B cell (primary cell): ENCODE results near the gene MAGOHB. TPM values are rescaled to one million over a fixed set of nuclear protein-coding genes. Genes with fewer than 3 reads are reported as not detected.

Source experiments
- ATAC-seq: fragments of 200-7000 bp; cut with Tn5 transposase; one replicate; pipeline ENCODE4 v1.10.0; 2021; ENCODE audit warnings: low read depth, mild to moderate bottlenecking, moderate number of reproducible peaks, moderate library complexity
- CTCF ChIA-PET: fragments of 350-600 bp; sonication (Branson Sonifier 250); formaldehyde crosslinking; loops from one replicate; lab custom pipeline; 2021; ENCODE audit warnings: antibody characterized with exemption, inconsistent platforms; lab: Charles Lee
- POLR2A ChIA-PET: fragments of 350-600 bp; sonication (Branson Sonifier 250); formaldehyde crosslinking; loops from one replicate; lab custom pipeline; 2021; ENCODE audit warnings: antibody characterized with exemption; lab: Charles Lee
- DNase-seq: peaks from one replicate; pipeline ENCODE4 v3.0.0; 2013
- H2AFZ ChIP-seq: 2 replicates; pipeline ENCODE4 v1.6.1; 2012; ENCODE audit warnings: mild to moderate bottlenecking, low read depth, low read length; ENCODE audit not compliant: insufficient read depth, poor library complexity, severe bottlenecking
- H3K27ac ChIP-seq, 2 donors: 1 replicate in 1 of 2; 2 replicates in 1 of 2; pipeline ENCODE4 v1.5.1; 2012 to 2013; ENCODE audit warnings: low read length in 2 of 2, mild to moderate bottlenecking in 2 of 2, moderate library complexity in 1 of 2
- H3K27me3 ChIP-seq, 4 experiments: fragments of 200-600 bp in 1 of 4; sonication (generic) in 1 of 4; replicated peaks in 1 of 4; 1 replicate in 2 of 4; 2 replicates in 2 of 4; pipeline versions ENCODE4 v1.6.1 to v1.7.0; 2013 to 2016; ENCODE audit warnings: low read length in 3 of 4, mild to moderate bottlenecking in 2 of 4, mixed read lengths in 1 of 4, moderate library complexity in 1 of 4; ENCODE audit not compliant: insufficient read depth in 4 of 4, control insufficient read depth in 3 of 4; ENCODE audit errors: control extremely low read depth in 1 of 4
- H3K36me3 ChIP-seq, 2 experiments: replicated peaks in 1 of 2; 1 replicate in 1 of 2; 2 replicates in 1 of 2; pipeline versions ENCODE4 v1.6.1 to v1.7.1; 2013; ENCODE audit warnings: low read length in 1 of 2; ENCODE audit not compliant: insufficient read depth in 2 of 2, control insufficient read depth in 1 of 2; ENCODE audit errors: control extremely low read depth in 1 of 2, extremely low read depth in 1 of 2
- H3K4me1 ChIP-seq, 2 donors: fragments of 200-600 bp in 1 of 2; sonication (generic) in 1 of 2; 1 replicate in 1 of 2; 2 replicates in 1 of 2; pipeline versions ENCODE4 v1.5.1 to v1.6.1; 2013 to 2017; ENCODE audit warnings: low read length in 2 of 2; ENCODE audit not compliant: control insufficient read depth in 2 of 2, insufficient read depth in 2 of 2
- H3K4me2 ChIP-seq: replicated peaks from 2 replicates; pipeline ENCODE3; 2012; ENCODE audit warnings: mild to moderate bottlenecking, low read depth, low read length; ENCODE audit not compliant: poor library complexity, severe bottlenecking
- H3K4me3 ChIP-seq, 5 experiments: fragments of 200-600 bp in 1 of 5; sonication (generic) in 1 of 5; 1 replicate in 3 of 5; 2 replicates in 2 of 5; pipeline versions ENCODE4 v1.5.1 to v1.7.0; 2011 to 2016; ENCODE audit warnings: low read length in 4 of 5, mild to moderate bottlenecking in 4 of 5, low read depth in 2 of 5, control low read depth in 1 of 5, moderate library complexity in 1 of 5; ENCODE audit not compliant: insufficient read depth in 1 of 5; ENCODE audit errors: control extremely low read depth in 1 of 5, extremely low read depth in 1 of 5
- H3K79me2 ChIP-seq: fragments of 200-600 bp; sonication (generic); one replicate; pipeline ENCODE4 v1.6.0; 2016; ENCODE audit warnings: low read length; ENCODE audit not compliant: control insufficient read depth, insufficient read depth
- H3K9ac ChIP-seq: fragments of 200-600 bp; sonication (generic); 2 replicates; pipeline ENCODE4 v1.6.1; 2017; ENCODE audit warnings: mild to moderate bottlenecking, low read length, moderate library complexity
- H3K9me3 ChIP-seq, 3 donors: one replicate each; pipeline versions ENCODE4 v1.6.1 to v1.7.1; 2013; ENCODE audit warnings: low read length in 2 of 3; ENCODE audit not compliant: control insufficient read depth in 2 of 3, insufficient read depth in 1 of 3; ENCODE audit errors: control extremely low read depth in 1 of 3
- H4K20me1 ChIP-seq: 2 replicates; pipeline ENCODE4 v1.6.0; 2012; ENCODE audit warnings: mild to moderate bottlenecking, low read length; ENCODE audit not compliant: insufficient read depth, control insufficient read depth, poor library complexity, severe bottlenecking
- H3K27ac Mint-ChIP-seq: one replicate; pipeline ENCODE4 v1.8.0; 2021; ENCODE audit warnings: mixed read lengths
- H3K27me3 Mint-ChIP-seq: one replicate; pipeline ENCODE4 v1.8.0; 2021; ENCODE audit warnings: mixed read lengths
- H3K4me1 Mint-ChIP-seq: one replicate; pipeline ENCODE4 v1.8.0; 2021; ENCODE audit warnings: mixed read lengths
- H3K4me3 Mint-ChIP-seq: one replicate; pipeline ENCODE4 v1.8.0; 2021; ENCODE audit warnings: mixed read lengths
- H3K9me3 Mint-ChIP-seq: one replicate; pipeline ENCODE4 v1.8.0; 2022; ENCODE audit warnings: mixed read lengths; ENCODE audit not compliant: insufficient read depth
- CTCF ChIP-seq: fragments of 200-600 bp; IDR thresholded peaks from one replicate; pipeline ENCODE4 v1.8.0; 2022; ENCODE audit warnings: antibody characterized with exemption, mild to moderate bottlenecking
- EZH2 ChIP-seq: IDR thresholded peaks from 2 replicates; pipeline ENCODE4 v1.6.1; 2012; ENCODE audit warnings: borderline replicate concordance, low read depth, mild to moderate bottlenecking, moderate library complexity, low read length; ENCODE audit not compliant: insufficient read depth, poor library complexity, severe bottlenecking
- WGBS: methylation state at CpG from one replicate; pipeline ENCODE4 v1.1.5; 2013; ENCODE audit warnings: missing lambda C conversion rate; ENCODE audit not compliant: insufficient coverage; 5-methylcytosine and 5-hydroxymethylcytosine counted together
- intact Hi-C: fragments of 100-400 bp; cut with micrococcal nuclease; formaldehyde crosslinking; loops from one replicate; pipeline ENCODE4 v1.10.0; 2022
- polyA plus RNA-seq: library from polyadenylated mRNA; depleted of rRNA; stranded (reverse); fragments of >200 nt; gene quantifications from 2 replicates; pipeline ENCODE4 v1.2.3, GENCODE V29; 2012
- total RNA-seq, 2 donors: library from RNA; stranded (reverse); fragments of 120-200 nt in 1 of 2; gene quantifications; 1 replicate in 1 of 2; 2 replicates in 1 of 2; pipeline versions ENCODE4 v1.2.3 to v1.2.4, GENCODE V29; 2013 to 2022

The MAGOHB gene
- total and polyA plus RNA-seq, 2 donors (not counting 1 experiment from before 2014, with no cell fraction given): 8.1 to 19.1 TPM

- Mint-ChIP-seq H3K27ac (no peak overlapping the region), H3K9me3 (no peaks in the 10 kb centered on the region), H3K4me1 (no peaks in the 10 kb centered on the region), H3K4me3 (no peak overlapping the region), H3K27me3 (peaks cover 22% of the 10 kb centered on the region)
- H3K79me2 ChIP-seq: no peaks in the 10 kb centered on the region
- H3K9me3 ChIP-seq: no peaks in the 10 kb centered on the region
- H2AFZ ChIP-seq: no peak overlapping the region
- no peak overlapping the region for H3K4me3 ChIP-seq
- ChIA-PET CTCF (interaction anchor here (0.8 to 3.5 kb wide), 4 partner anchors 24 to 332 kb away, joined by 3 to 19 read pairs (median 6); no protein-coding TSS in a partner anchor), POLR2A (no interaction called here)
- H3K27me3 ChIP-seq: no peaks in the 10 kb centered on the region
- H4K20me1 ChIP-seq: no peaks in the 10 kb centered on the region
- intact Hi-C loops: no loop called here
- H3K4me1 ChIP-seq: no peaks in the 10 kb centered on the region
- H3K9ac ChIP-seq: no peak overlapping the region
- no peaks in the 10 kb centered on the region for H3K36me3 ChIP-seq
- H3K27ac ChIP-seq: no peak overlapping the region
- no peak overlapping the region for H3K4me2 ChIP-seq
- ATAC-seq (no peak), DNase-seq (no peak)
- 100% methylated on average over 2 of the region's 3 CpGs for WGBS
- no peak for TF ChIP-seq CTCF
- TF ChIP-seq EZH2: no peak
These were observed 54.6 kb downstream of the MAGOHB start for GRCh38 chr12:10558789-10559188.

DNA sequence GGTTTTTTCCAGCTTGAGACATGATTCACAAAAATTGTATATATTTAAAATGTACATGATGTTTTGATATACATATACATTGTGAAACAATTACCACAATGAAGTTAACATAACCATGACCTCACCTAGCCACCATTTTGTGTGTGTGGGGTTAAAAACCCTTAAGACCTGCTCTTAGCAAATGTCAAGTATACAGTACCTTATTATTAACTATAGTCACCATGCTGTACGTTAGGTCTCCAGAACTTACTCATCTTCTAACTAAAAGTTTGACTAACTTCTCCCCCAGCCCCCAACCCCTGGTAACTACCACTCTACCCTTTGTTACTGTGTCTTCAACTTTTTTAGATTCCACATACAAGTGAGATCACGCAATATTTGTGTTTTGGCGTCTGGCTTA is 55.1 kb downstream of the MAGOHB start:
- intact Hi-C loops: no loop called here
- no peak for DNase-seq

More for the DNA sequence above, 55.1 kb downstream of the MAGOHB start:
- Mint-ChIP-seq H3K4me1 (no peaks in the 10 kb centered on the region), H3K4me3 (no peak overlapping the region), H3K27me3 (peaks cover 22% of the 10 kb centered on the region), H3K27ac (no peak overlapping the region), H3K9me3 (no peaks in the 10 kb centered on the region)
- ChIA-PET POLR2A (no interaction called here), CTCF (interaction anchor here (0.8 to 3.5 kb wide), 3 partner anchors 24 to 322 kb away, joined by 3 to 19 read pairs (median 4); no protein-coding TSS in a partner anchor)
- no peak for TF ChIP-seq EZH2
- no peak for TF ChIP-seq CTCF
- Histone ChIP-seq H3K36me3 (no peaks in the 10 kb centered on the region), H3K4me2 (no peak overlapping the region), H4K20me1 (no peaks in the 10 kb centered on the region), H3K9me3 (no peaks in the 10 kb centered on the region), H3K9ac (no peak overlapping the region), H3K4me3 (no peak overlapping the region), H3K27ac (no peak overlapping the region), H3K4me1 (no peaks in the 10 kb centered on the region), H2AFZ (no peak overlapping the region), H3K79me2 (no peaks in the 10 kb centered on the region), H3K27me3 (no peaks in the 10 kb centered on the region)
- WGBS: 70% methylated on average over 1 of the region's 3 CpGs
- no peak for ATAC-seq
